Endometrial microvascular endothelial cells (primary cell): ENCODE measurements around the gene EVI5L. TPM values are rescaled to one million over a fixed set of nuclear protein-coding genes. Genes with fewer than 3 reads are reported as not detected.
"Not testable (repeated sequence)": the region's sequence is repeated elsewhere in the genome, so short reads cannot be mapped to it uniquely, and the experiment has no call there.

ENCODE experiments used
- in situ Hi-C: cut with HindIII; loops from 2 replicates; pipeline ENCODE4 v1.10.0; 2017; ENCODE audit warnings: low sequenced_read_pairs, low pct_unique_long_range_greater_than_20kb; ENCODE audit errors: inconsistent ontology term
- total RNA-seq: library from RNA; depleted of rRNA; stranded (reverse); fragments of >200 nt; gene quantifications from one replicate; pipeline ENCODE4 v1.2.3, GENCODE V29; 2015; ENCODE audit errors: inconsistent ontology term

The EVI5L gene
- total RNA-seq, 1 donor from 2014 or later: 23.2 TPM

DNA sequence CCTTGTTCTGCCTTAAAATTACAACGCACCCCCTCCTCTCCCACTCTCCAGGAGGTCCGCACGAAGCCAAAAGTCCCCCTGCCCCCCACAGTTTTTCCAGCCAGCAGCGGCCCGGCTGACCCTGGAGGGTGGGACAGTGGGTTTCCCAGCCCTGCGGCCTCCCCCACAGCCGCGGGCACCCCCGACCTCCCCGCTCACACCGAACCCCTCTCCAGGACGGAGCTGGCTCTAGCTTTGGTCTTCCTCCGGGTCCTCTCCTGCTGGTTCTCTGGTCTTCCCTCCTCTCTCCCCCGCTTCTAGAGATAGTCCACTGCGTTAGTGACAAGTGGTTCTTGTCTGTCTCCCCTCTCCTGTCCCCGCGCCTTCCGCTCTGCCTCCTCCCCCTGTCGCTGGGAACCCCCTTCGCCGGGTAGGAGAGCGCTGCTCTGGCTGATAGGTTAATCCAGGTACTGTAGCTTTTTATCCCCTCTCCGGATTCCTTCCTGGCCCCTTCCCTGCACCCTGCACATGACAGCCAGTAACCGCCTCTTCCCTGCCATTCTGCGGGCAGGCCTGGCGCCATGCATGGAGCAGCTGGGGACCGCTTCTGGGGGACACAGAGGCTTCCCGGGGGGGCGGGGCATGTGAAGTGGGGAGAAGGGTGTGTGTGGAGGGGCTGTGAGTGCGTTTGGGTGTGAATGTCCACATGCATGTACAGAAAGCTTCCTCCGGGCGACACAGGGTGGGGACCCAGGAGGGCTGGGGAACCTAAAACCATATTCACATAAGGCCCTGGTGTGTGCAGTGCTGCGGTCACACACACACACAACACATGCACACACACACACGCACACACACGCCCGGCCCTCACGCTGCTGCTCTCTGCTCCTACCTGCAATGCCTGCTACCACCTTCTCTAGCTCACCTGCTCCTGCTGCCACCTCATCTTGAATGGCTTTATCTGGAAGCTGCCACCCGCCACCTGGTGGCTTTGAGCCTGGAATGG is 27.0 kb downstream of the EVI5L start:
- in situ Hi-C loops: no loop called here

DNA sequence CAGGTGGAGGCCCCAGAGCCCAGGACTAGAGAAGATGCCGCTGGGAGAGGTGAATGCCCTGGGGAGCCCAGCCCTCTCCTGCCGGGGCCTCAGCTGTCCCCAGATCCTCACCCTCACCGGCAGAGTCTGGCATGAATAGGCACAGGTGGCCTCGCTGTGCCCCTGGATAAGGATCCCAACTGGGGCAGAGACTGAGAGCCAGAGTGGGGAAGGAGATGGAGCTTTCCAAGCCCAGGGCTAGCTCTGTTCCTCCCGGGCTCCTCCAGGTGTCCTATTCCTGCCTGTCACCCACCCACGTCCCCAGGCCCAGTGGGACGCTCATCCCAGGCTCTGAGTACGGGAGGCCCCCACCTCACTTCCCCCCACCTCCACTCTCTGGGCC is 27.7 kb downstream of the EVI5L start:
- in situ Hi-C loops: no loop called here

DNA sequence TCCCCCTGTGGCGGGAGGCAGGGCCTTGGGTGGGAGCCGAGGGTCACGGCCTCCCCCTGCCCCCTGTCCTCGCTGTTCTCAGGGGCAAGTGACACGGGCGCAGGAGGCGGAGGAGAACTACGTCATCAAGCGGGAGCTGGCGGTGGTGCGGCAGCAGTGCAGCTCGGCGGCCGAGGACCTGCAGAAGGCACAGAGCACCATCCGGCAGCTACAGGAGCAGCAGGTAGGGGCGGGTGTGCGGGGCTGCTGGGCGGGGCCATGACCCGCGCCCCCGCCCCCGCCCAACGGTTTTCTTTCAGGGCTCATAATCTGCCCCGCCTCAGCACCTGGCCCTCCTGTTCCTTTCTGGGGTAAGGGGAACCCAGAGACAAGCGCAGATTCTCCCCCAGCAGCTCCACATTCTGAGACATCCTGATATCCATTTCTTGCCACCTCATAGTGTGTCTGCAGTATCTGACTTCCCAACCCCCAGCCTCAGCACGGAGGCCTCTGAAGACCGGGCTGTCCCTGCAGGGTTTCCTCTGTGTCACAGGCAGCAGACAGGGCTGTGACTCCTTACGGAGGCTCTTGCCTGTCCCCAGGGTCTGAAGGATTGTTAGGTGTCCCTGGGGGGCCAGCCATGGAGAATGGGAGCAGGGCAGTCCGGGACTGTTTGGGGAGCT is 28.2 kb downstream of the EVI5L start:
- in situ Hi-C loops: no loop called here

DNA sequence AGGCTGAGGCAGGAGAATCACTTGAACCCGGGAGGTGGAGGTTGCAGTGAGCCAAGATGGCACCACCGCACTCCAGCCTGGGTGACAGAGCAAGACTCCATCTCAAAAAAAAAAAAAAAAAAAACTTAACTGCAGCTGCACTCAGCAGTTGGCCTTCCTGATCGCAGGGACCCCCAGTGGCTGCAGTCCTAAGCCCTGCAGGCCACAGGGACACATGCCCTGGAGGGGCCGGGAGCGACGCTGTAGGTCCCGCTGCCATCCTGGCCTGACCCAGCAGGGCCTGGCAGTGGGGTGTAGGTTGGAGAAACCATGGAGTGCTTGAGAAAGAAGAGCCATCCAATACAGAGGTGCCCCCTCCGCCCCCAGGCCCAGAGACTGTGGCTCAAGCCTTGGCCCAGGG is 29.1 kb downstream of the EVI5L start:
- in situ Hi-C loops: not testable (repeated sequence)

DNA sequence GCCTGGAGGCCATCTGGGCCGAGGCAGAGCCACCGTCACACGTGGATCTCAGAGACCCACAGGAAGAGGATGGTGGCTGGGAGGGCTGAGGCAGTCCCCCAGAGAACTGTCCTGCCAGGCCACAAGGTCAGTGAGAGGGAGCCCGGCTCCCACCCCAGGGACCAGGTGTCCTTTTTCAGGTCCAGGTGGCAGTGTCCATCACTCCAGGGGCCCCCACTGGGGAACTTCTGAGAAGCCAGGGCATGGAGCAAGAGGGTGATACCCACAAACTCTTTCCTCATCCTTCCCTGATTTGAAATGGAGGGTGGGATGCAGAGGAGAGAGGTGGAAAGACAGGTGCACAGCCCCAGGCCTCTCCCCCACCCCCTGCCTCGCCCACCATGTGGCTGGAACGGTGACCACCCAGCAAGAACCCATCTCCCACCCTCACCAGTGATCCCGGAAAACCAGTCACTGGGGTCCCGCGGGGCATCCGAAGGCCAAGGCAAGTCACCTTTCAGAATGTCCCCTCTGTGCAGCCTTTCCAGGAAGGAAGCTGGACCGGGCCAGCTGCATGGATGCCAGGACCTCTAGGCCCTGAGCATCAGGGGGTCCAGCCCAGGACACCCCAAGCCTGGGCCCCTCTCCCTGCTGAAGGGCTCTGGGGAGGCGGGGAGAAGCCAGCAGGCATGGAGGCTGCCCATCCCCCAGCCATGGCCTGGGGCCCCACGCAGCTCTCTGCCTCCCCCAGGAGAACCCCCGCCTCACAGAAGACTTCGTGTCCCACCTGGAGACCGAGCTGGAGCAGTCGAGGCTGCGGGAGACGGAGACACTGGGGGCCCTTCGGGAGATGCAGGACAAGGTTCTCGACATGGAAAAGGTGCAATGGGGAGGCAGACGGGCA is 30.1 kb downstream of the EVI5L start:
- in situ Hi-C loops: no loop called here

DNA sequence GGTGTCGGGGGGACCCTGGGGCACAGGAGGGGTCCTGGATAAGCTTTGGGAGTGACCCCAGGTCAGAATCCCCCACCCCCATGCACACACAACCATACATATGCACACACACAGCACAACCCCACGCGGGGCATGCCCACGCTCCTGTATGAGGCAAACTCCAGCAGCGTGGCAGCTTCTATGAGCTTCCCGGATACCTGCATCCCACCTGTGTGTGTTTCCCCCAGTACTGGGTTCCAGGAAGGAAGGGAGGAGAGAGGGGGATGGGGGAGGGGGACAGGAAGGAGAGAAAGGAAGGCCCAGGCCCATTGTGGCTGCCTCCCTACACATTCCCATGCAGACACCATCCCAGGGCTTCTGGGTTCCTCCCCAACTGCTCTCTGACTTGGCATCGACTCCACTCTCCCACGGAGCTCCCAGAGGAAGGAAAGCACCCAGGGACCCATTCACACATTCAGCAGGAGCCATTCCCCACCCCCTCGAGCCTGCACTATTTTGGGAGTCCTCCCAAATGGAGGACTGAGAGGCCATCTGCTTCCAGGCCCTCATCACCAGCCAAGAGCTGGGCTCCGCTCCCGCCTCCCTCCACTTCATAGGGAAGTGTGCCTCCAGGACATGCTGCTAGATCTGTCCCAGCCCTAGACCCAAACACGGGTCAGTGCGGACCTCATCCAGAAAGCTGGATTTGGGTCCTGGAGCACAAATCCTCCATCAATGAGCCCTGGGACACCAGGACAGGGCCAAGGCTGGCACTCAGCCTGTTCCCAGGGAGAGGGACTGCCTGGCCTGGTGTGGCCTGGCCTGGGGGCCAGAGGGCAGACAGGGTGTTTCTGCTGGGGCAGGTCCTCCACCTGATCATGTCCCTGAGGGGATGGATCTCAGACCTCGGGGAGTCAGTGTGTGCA is 30.9 kb downstream of the EVI5L start:
- in situ Hi-C loops: no loop called here

DNA sequence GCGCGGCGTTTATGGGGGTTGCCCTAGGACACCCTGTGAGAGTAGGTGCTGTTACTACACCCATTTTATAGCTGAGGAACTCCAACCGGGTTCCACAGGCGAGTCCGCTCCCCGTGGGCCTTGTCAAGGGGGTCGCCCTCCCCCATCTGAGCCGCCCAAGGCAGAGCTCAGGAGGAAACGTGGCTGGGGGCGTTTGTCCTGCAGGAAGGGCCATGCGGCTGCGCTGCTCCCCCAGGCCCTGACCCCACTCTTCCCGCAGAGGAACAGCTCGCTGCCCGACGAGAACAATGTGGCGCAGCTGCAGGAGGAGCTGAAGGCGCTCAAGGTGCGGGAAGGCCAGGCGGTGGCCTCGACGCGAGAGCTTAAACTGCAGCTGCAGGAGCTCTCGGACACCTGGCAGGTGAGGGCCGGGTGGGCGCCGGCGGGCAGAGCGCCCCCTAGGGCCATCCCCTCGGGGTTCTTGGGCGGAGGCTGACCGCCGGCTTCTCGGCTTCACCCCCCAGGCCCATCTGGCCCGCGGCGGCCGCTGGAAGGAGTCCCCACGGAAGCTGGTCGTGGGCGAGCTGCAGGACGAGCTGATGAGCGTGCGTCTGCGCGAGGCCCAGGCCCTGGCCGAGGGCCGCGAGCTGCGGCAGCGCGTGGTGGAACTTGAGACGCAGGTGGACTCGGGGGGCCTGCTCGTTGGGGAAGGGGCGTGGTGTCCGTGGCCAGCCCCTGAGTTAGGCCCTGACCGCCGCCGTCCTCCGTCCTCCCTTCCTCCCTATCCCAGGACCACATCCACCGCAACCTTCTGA is 31.8 kb downstream of the EVI5L start:
- in situ Hi-C loops: no loop called here

DNA sequence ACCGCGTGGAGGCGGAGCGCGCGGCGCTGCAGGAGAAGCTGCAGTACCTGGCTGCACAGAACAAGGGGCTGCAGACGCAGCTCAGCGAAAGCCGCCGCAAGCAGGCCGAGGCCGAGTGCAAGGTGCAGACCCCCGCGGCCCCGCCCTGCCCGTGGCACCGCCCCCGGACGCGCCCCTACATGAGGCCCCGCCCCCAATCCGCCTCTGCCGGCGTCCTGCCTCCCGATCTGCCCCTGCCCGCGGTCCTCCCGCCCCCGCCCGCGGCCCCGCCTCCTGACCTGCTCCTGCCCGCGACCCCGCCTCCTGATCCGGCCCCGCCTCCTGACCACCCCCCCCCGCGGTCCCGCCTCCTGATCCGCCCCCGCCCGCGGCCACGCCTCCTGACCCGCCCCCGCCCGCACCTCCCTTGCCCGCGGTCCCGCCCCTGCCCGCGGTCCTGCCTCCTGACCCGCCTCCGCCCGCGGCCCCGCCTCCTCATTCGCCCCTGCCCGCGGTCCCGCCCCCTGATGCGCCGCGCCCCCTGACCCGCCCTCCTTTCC is 32.5 kb downstream of the EVI5L start:
- in situ Hi-C loops: no loop called here

DNA sequence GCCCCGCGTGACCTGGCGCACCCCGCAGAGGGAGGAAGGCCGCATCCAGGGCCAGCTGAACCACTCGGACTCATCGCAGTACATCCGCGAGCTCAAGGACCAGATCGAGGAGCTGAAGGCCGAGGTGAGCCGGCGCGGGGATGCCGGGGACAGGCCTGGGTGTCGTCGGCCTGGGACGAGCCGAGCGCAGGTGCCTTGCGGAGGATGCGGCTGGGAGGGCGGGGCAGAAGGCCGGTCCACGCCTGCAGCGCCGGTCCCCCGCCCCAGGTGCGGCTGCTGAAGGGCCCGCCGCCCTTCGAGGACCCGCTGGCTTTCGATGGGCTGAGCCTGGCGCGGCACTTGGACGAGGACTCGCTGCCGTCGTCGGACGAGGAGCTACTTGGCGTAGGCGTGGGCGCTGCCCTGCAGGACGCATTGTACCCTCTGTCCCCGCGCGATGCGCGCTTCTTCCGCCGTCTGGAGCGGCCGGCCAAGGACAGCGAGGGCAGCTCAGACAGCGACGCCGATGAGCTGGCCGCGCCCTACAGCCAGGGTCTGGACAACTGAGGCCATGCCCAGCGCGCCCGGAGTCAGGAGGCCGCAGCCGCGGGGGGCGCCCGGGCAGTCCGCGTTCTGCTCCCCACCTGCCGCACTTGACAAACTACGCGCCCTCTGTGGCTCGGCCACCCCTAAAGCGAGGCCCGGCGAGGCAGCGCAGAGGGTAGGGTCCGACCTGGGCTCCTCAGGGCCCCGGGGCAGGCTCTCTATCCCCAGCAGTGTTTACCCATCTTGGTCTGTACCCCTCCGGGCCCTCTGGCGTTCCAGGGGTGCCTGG is 33.3 kb downstream of the EVI5L start:
- in situ Hi-C loops: no loop called here

DNA sequence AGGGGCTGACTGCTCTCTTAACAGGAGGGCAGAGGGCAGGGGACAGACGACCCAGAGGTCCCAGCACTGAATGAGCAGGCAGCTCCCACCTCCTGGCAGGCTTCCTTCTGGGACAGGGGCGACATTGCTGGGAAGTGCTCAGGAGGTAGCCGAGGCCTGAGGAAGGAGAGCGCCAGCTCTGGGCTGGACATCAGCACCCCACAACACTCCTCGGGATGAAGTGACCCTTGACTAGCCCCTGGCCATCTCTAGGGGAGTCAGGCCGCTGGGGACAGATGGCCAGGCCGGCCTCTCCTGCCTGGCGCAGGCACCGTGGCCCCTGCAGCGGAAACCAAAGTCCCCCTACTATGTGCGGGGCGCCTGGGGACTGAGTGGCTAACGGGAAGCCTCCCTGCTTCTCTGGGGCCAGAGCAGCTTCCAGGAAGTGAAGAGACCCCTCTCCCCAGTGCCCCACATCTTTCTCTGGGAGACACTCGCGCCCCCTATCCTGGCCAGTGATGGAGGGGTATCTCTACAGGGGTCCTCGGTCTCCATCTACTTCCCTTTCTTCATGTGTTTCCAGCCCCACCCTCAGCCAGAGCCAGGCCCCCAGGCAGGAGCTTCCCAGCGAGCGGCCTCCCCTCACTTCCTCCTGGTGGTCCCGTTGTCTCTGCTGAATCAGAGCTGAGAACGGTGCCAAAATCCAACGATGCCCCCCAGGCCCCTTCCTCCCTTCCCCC is 34.1 kb downstream of the EVI5L start:
- in situ Hi-C loops: no loop called here

DNA sequence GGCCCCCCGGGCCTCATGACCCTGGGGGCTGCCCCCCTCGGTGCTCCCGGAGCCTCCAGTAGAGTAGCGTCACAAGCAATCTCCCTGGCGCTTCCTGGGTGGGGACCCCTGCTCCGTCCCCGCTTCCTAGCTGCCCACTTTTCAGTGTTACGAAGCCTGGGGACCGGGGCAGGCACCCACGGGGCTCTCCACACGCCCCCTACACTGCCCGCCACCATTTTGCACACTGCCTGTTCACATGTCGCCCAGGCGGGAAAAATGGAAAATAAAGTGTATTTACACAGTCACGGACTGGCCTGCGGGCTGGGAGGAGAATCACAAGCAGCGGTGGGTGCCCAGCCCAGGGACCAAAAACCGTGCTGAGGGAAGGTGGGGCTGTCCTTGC is 34.7 kb downstream of the EVI5L start:
- in situ Hi-C loops: no loop called here

DNA sequence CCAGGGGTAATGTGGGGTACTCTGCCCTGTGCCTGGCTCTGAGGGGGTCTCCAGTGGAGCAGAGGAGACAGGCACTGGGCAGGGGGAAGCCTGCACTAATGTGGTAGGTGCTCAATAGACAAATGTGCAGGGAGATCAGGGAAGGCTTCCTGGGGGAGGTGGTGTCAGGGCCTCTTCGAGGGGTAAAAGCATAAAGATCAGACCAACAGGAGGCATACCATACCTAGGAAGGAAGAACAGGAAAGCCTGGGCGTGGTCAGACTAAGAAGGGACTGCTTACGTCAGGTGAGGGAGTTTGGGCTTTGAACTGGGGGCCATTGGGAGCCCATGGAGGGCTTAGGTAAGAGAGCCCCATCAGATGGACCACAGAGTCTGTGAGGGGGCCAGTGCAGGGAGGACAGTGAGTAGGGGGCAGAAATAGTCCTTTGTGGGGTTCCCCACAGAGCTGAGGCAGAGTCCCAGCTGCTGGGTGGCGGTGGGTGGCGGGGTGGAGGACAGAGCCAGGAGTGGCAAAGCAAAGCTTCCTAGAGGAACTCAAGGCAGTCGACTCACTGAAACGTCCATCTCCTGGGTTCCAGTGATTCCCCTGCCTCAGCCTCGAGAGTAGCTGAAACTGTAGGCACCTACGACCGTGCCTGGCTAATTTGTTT is 35.4 kb downstream of the EVI5L start:
- in situ Hi-C loops: no loop called here

DNA sequence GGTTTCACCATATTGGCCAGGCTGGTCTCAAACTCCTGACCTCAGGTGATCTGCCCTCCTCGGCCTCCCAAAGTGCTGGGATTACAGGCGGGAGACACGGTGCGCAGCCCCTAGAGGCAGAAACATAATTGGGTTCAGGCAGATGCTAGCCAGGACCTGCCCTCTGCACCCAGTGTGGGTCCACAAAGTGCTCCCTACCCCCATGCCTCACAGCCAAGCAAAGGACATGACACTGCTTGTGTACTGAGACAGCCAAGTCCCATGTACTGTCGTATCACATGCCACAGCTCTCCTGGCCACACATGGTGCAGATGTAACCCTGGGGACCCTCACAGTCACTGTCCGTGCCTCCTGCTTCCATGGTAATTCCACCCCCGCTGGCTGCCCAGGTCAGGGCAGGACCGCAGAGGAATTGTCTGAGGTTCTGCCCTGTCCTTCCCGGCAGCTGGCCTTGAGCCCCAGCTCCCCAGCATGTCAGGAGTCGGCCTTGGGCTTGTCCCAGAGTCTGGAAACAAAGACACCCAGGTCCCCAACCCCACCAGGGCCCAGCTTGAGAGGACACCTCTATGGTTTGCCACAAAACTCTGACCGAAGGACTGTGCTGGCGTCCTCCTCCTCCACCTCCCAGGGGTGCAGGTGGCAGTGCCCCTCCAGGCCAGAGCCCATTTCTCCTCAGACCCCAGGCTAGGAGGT is 36.5 kb downstream of the EVI5L start:
- in situ Hi-C loops: no loop called here

DNA sequence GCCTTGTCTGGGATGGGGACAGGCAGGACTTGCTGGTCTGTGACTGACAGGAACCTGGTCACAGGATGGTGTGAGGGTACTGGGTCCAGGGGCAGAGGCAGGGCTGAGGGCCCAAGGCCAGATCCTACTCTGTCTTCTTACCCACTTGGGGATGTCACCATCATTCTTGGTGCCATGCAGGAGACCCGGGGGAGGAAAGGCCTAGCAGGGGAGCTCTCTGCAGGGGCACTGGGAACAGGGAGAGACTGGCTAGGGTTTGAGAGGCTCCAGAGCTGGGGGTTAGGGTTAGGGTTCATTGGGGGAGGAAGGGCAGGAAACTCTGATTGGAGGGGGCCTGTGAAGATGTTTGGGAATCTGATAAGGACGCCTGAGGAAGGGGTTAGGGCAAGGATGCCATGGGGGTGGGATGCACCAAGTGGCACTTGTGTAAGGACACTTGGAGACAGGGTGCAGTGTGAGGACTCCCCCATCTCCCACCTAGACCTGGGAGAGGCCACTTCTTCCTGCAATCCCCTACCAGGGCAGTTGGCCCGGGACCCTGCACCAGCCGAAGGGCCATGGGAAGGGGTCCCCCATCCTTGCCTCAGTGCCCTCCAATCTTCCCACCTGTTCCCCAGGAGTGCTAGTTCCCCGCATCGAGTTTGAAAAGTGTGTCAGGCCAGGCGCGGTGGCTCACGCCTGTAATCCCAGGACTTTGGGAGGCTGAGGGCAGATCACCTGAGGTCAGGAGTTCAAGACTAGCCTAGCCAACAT is 37.2 kb downstream of the EVI5L start:
- in situ Hi-C loops: no loop called here
